ENCODE measurements around the gene COMT.

The COMT gene

DNA sequence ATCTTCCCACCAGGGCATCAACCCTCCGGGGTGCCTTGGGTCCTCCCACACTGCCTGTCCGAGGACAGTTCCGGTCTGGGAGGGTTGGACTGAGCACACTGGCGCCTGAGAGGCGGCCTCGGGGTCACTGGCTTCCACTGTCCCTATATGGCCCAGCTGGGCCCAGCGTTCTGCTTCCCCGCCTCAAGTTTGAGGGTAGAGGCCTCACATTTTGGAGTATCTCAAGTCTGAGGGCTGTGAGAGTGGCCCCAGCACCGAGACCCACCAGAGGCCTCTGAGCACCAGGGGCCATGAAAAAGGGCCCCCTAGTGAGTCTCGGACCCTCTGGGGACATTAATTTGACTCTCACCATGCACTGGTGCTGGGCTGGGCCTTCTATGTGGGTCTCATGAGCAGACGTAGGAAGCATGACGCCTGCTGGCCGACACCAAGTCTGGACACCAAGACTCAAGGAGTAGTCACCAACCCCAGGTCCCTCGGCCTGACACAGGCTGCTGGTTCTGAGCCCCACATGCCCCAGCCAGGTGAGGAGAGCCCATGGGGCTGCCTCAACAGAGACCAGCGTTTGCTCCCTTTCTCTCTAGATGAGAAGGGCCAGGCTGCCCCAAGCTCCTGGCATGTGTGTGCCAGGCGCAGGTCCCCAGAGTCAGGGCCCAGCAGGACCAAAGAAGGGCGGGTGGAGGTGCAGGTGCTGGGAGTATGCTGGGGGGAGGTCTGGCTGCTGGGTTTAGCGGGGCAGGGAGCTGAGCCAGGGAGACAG lies 47.6 kb downstream of the COMT start:
- Histone ChIP-seq H3K4me3 (ENCODE audit: low read length) (no peak overlapping the region), H3K4me2 (ENCODE audit: low read length) (no peak overlapping the region), H3K56ac (ENCODE audit: low read length) (no peak overlapping the region), H4K5ac (ENCODE audit: low read length) (no peak overlapping the region), H3K9ac (ENCODE audit: low read length) (no peak overlapping the region), H3K18ac (ENCODE audit: low read length) (no peak overlapping the region), H3K4ac (ENCODE audit: low read depth, low read length) (no peak overlapping the region), H3K36me3 (ENCODE audit: control insufficient read depth, insufficient read depth, low read length) (no peaks in the 10 kb centered on the region), H2AK5ac (ENCODE audit: low read length) (no peak overlapping the region), H2BK15ac (replicated peaks; ENCODE audit: low read depth) (no peak overlapping the region), H2BK120ac (ENCODE audit: low read depth, low read length) (no peak overlapping the region), H2BK5ac (ENCODE audit: low read length) (no peak overlapping the region), H3K4me1 (ENCODE audit: control insufficient read depth, low read depth, low read length) (peaks cover 5% of the 10 kb centered on the region), H3K27ac (ENCODE audit: low read depth, low read length) (no peak overlapping the region), H3K23ac (ENCODE audit: low read length) (no peak overlapping the region), H3K79me2 (ENCODE audit: control insufficient read depth, insufficient read depth, low read length) (no peaks in the 10 kb centered on the region), H3K27me3 (ENCODE audit: insufficient read depth, low read length, poor library complexity) (no peaks in the 10 kb centered on the region), H4K8ac (ENCODE audit: low read depth, low read length) (no peak overlapping the region), H3K79me1 (ENCODE audit: low read length) (peaks cover 7% of the 10 kb centered on the region)
- no CpG with 5 or more reads among the region's 18 CpGs for WGBS (ENCODE audit: extremely low coverage, insufficient coverage, low lambda C conversion rate)
- no peak for DNase-seq

DNA sequence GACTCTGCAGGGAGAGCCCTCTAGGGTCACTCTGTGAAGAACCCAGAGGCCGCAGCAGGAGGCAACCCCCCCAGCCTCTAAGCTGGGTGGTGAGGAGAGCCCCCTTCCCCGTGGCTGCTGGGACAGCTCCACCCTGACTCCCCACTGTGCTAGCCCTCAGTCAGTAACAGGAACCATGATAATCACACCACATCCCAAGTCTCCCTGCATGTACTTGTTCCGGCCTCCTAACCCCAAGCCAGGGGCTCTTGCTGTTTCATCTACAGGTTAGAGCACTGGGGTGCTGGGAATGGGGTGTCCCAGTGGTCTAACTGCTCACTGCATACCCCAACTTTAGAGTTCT lies 48.1 kb downstream of the COMT start:
- no peak overlapping the region for H3K18ac ChIP-seq (ENCODE audit: low read length)
- H3K4ac ChIP-seq (ENCODE audit: low read depth, low read length), result no peak overlapping the region
- H4K8ac ChIP-seq (ENCODE audit: low read depth, low read length), result no peak overlapping the region
- H3K4me3 ChIP-seq (ENCODE audit: low read length), result no peak overlapping the region
- H3K56ac ChIP-seq (ENCODE audit: low read length), result no peak overlapping the region
- H2BK120ac ChIP-seq (ENCODE audit: low read depth, low read length), result no peak overlapping the region
- H3K27ac ChIP-seq (ENCODE audit: low read depth, low read length), result no peak overlapping the region
- no peak overlapping the region for H4K5ac ChIP-seq (ENCODE audit: low read length)
- H3K4me2 ChIP-seq (ENCODE audit: low read length), result no peak overlapping the region
- H3K27me3 ChIP-seq (ENCODE audit: insufficient read depth, low read length, poor library complexity), result no peaks in the 10 kb centered on the region
- no peak overlapping the region for H3K23ac ChIP-seq (ENCODE audit: low read length)
- H3K79me2 ChIP-seq (ENCODE audit: control insufficient read depth, insufficient read depth, low read length), result no peaks in the 10 kb centered on the region
- no peak overlapping the region for H2AK5ac ChIP-seq (ENCODE audit: low read length)
- H2BK15ac ChIP-seq (replicated peaks; ENCODE audit: low read depth), result no peak overlapping the region
- peaks cover 7% of the 10 kb centered on the region for H3K79me1 ChIP-seq (ENCODE audit: low read length)
- no peak overlapping the region for H2BK5ac ChIP-seq (ENCODE audit: low read length)
- no CpG with 5 or more reads among the region's 3 CpGs for whole genome bisulfite sequencing (ENCODE audit: extremely low coverage, insufficient coverage, low lambda C conversion rate)
- H3K36me3 ChIP-seq (ENCODE audit: control insufficient read depth, insufficient read depth, low read length), result no peaks in the 10 kb centered on the region
- no peak overlapping the region for H3K9ac ChIP-seq (ENCODE audit: low read length)
- peaks cover 5% of the 10 kb centered on the region for H3K4me1 ChIP-seq (ENCODE audit: control insufficient read depth, low read depth, low read length)
- no peak for DNase-seq

DNA sequence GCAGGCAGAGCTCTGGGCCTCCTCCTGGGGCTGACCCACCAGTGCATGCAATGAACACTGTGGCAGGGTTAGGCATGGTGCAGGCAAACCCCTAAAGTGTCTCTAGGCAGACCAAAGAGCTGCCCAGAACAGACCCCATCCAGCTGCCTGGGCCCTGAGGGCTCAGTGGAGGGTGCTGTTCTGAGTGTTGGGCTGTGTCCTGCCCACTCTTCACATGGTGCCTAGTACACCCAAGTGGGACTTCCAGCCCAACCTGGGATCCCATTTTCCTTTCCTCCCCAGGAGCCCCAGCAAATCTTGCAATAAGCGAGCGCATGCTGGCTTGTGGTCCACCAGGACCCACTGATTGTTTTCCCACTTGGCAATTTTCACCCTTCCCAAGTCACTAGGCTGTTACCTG lies 48.6 kb downstream of the COMT start:
- H4K8ac ChIP-seq (ENCODE audit: low read depth, low read length), result no peak overlapping the region
- no peak overlapping the region for H3K4me3 ChIP-seq (ENCODE audit: low read length)
- no peak overlapping the region for H2AK5ac ChIP-seq (ENCODE audit: low read length)
- H3K4me1 ChIP-seq (ENCODE audit: control insufficient read depth, low read depth, low read length), result peaks cover 5% of the 10 kb centered on the region
- H3K79me2 ChIP-seq (ENCODE audit: control insufficient read depth, insufficient read depth, low read length), result no peaks in the 10 kb centered on the region
- H3K27ac ChIP-seq (ENCODE audit: low read depth, low read length), result no peak overlapping the region
- no peak overlapping the region for H3K23ac ChIP-seq (ENCODE audit: low read length)
- no peak for DNase-seq
- H3K36me3 ChIP-seq (ENCODE audit: control insufficient read depth, insufficient read depth, low read length), result no peaks in the 10 kb centered on the region
- no peak overlapping the region for H2BK15ac ChIP-seq (replicated peaks; ENCODE audit: low read depth)
- peaks cover 7% of the 10 kb centered on the region for H3K79me1 ChIP-seq (ENCODE audit: low read length)
- H4K5ac ChIP-seq (ENCODE audit: low read length), result no peak overlapping the region
- H3K27me3 ChIP-seq (ENCODE audit: insufficient read depth, low read length, poor library complexity), result no peaks in the 10 kb centered on the region
- H3K9ac ChIP-seq (ENCODE audit: low read length), result no peak overlapping the region
- no peak overlapping the region for H2BK120ac ChIP-seq (ENCODE audit: low read depth, low read length)
- no CpG with 5 or more reads among the region's 2 CpGs for WGBS (ENCODE audit: extremely low coverage, insufficient coverage, low lambda C conversion rate)
- H2BK5ac ChIP-seq (ENCODE audit: low read length), result no peak overlapping the region
- no peak overlapping the region for H3K18ac ChIP-seq (ENCODE audit: low read length)
- no peak overlapping the region for H3K4ac ChIP-seq (ENCODE audit: low read depth, low read length)
- H3K56ac ChIP-seq (ENCODE audit: low read length), result no peak overlapping the region
- no peak overlapping the region for H3K4me2 ChIP-seq (ENCODE audit: low read length)

DNA sequence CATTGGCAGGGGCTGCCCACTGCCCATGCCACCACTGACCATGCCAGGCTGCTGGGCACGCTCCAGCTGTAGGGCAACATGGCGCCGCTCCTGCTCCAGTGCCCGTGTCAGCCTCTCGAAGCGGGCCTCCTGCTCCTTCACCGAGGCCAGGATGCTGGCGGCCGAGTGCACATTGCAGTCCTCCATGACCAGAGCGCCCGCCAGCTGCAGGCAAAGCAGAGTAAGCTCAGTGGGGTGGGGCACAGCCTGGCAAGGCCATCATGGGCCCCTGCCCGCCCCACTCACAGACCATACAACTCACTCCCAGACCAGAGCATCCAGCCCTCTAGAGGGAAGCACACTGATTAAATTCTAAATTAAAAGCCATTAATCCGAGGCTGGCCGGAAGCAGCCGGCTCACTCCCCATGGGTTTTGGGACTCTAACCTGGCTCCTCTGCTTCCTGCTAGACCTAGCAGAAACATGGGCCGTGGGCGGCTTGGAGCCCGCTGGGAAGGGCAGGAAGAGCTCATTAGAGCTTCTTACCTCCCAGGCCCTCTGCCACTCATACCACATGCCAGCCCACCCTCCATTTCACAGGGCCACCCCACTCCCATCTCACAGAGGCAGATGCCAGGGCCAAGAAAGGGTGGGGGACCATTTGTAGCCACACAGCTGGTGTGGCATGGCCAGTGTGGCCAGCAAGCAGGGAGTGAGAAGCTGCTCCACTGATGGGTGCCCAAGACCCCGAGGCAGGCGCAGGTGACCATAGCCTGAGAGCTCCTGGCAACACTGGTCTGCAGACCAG lies 49.2 kb downstream of the COMT start:
- no peak overlapping the region for H2AK5ac ChIP-seq (ENCODE audit: low read length)
- WGBS (ENCODE audit: extremely low coverage, insufficient coverage, low lambda C conversion rate), result no CpG with 5 or more reads among the region's 20 CpGs
- no peak overlapping the region for H3K18ac ChIP-seq (ENCODE audit: low read length)
- no peak overlapping the region for H3K4ac ChIP-seq (ENCODE audit: low read depth, low read length)
- H3K36me3 ChIP-seq (ENCODE audit: control insufficient read depth, insufficient read depth, low read length), result no peaks in the 10 kb centered on the region
- H3K9ac ChIP-seq (ENCODE audit: low read length), result no peak overlapping the region
- no peaks in the 10 kb centered on the region for H3K79me2 ChIP-seq (ENCODE audit: control insufficient read depth, insufficient read depth, low read length)
- H3K4me3 ChIP-seq (ENCODE audit: low read length), result no peak overlapping the region
- H3K4me2 ChIP-seq (ENCODE audit: low read length), result no peak overlapping the region
- DNase-seq, result no peak
- no peak overlapping the region for H4K8ac ChIP-seq (ENCODE audit: low read depth, low read length)
- no peaks in the 10 kb centered on the region for H3K27me3 ChIP-seq (ENCODE audit: insufficient read depth, low read length, poor library complexity)
- H2BK120ac ChIP-seq (ENCODE audit: low read depth, low read length), result no peak overlapping the region
- no peak overlapping the region for H4K5ac ChIP-seq (ENCODE audit: low read length)
- no peak overlapping the region for H2BK5ac ChIP-seq (ENCODE audit: low read length)
- H2BK15ac ChIP-seq (replicated peaks; ENCODE audit: low read depth), result no peak overlapping the region
- H3K27ac ChIP-seq (ENCODE audit: low read depth, low read length), result no peak overlapping the region
- H3K79me1 ChIP-seq (ENCODE audit: low read length), result peaks cover 5% of the 10 kb centered on the region
- H3K23ac ChIP-seq (ENCODE audit: low read length), result no peak overlapping the region
- H3K4me1 ChIP-seq (ENCODE audit: control insufficient read depth, low read depth, low read length), result peaks cover 5% of the 10 kb centered on the region
- H3K56ac ChIP-seq (ENCODE audit: low read length), result no peak overlapping the region

DNA sequence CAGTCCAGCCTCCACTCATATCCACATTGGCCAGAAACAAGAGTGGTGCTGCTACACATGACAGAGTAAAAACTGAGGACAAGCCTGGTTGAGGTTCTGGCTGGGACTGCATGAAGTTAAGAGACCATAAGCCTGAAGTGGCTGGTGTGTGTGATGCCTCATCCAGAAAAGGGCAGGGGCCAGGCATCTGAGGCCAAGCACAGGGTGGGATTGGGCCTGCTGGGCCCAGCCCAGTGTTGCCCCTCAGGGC lies 49.7 kb downstream of the COMT start:
- no peak overlapping the region for H3K18ac ChIP-seq (ENCODE audit: low read length)
- H2BK5ac ChIP-seq (ENCODE audit: low read length), result no peak overlapping the region
- H3K27ac ChIP-seq (ENCODE audit: low read depth, low read length), result no peak overlapping the region
- H3K79me2 ChIP-seq (ENCODE audit: control insufficient read depth, insufficient read depth, low read length), result no peaks in the 10 kb centered on the region
- no peak overlapping the region for H4K5ac ChIP-seq (ENCODE audit: low read length)
- H3K36me3 ChIP-seq (ENCODE audit: control insufficient read depth, insufficient read depth, low read length), result no peaks in the 10 kb centered on the region
- H2BK15ac ChIP-seq (replicated peaks; ENCODE audit: low read depth), result no peak overlapping the region
- no peak overlapping the region for H3K4me3 ChIP-seq (ENCODE audit: low read length)
- H3K56ac ChIP-seq (ENCODE audit: low read length), result no peak overlapping the region
- no peak overlapping the region for H2BK120ac ChIP-seq (ENCODE audit: low read depth, low read length)
- no peak overlapping the region for H2AK5ac ChIP-seq (ENCODE audit: low read length)
- no peak overlapping the region for H3K4me2 ChIP-seq (ENCODE audit: low read length)
- H3K79me1 ChIP-seq (ENCODE audit: low read length), result no peaks in the 10 kb centered on the region
- H3K27me3 ChIP-seq (ENCODE audit: insufficient read depth, low read length, poor library complexity), result no peaks in the 10 kb centered on the region
- no peak overlapping the region for H3K9ac ChIP-seq (ENCODE audit: low read length)
- H3K23ac ChIP-seq (ENCODE audit: low read length), result no peak overlapping the region
- H3K4me1 ChIP-seq (ENCODE audit: control insufficient read depth, low read depth, low read length), result no peaks in the 10 kb centered on the region
- H3K4ac ChIP-seq (ENCODE audit: low read depth, low read length), result no peak overlapping the region
- H4K8ac ChIP-seq (ENCODE audit: low read depth, low read length), result no peak overlapping the region
- no peak for DNase-seq
